PC-3 (cell line): ENCODE measurements around the gene LUC7L. TPM values are rescaled to one million over a fixed set of nuclear protein-coding genes. Genes with fewer than 3 reads are reported as not detected.
"Not testable (repeated sequence)": the region's sequence is repeated elsewhere in the genome, so short reads cannot be mapped to it uniquely, and the experiment has no call there.

ENCODE experiments used
- ATAC-seq: fragments of 200-7000 bp; cut with Tn5 transposase; 2 replicates; pipeline ENCODE4 v1.9.1; 2020; ENCODE audit warnings: mild to moderate bottlenecking, moderate library complexity
- BruUV-seq: library from RNA; stranded (reverse); fragments of 400-500 nt; replicated peaks from 2 replicates; lab custom pipeline; 2021; lab: Mats Ljungman, UMichigan
- CTCF ChIA-PET: fragments of 300-600 bp; sonication (Branson Sonifier 250); formaldehyde crosslinking; loops from one replicate; lab custom pipeline; 2022; ENCODE audit warnings: antibody characterized with exemption; lab: Charles Lee
- POLR2A ChIA-PET: fragments of 300-600 bp; sonication (Branson Sonifier 250); formaldehyde crosslinking; loops from one replicate; lab custom pipeline; 2022; ENCODE audit warnings: antibody characterized with exemption; ENCODE audit not compliant: unreplicated experiment; lab: Charles Lee
- DNase-seq: peaks from one replicate; pipeline ENCODE4 v3.0.0-alpha.2; 2015
- H2AFZ ChIP-seq: fragments of 300-600 bp; sonication (generic); 2 replicates; pipeline ENCODE4 v1.6.0; 2016; ENCODE audit warnings: antibody characterized with exemption, low read length
- H3F3A ChIP-seq: fragments of 300-600 bp; sonication (generic); one replicate; pipeline ENCODE4 v1.6.0; 2017; ENCODE audit warnings: antibody characterized with exemption, low read length, control low read depth, mild to moderate bottlenecking; ENCODE audit not compliant: unreplicated experiment
- H3K27ac ChIP-seq: fragments of 300-600 bp; sonication (generic); 2 replicates; pipeline ENCODE4 v1.5.1; 2016; ENCODE audit warnings: mild to moderate bottlenecking, low read length
- H3K27me3 ChIP-seq: fragments of 300-600 bp; sonication (generic); 2 replicates; pipeline ENCODE4 v1.6.1; 2016; ENCODE audit warnings: low read length, mixed read lengths
- H3K36me3 ChIP-seq: fragments of 300-600 bp; sonication (generic); 2 replicates; pipeline ENCODE4 v1.6.1; 2016; ENCODE audit warnings: low read depth, mixed run types, low read length, mixed read lengths
- H3K4me1 ChIP-seq: fragments of 300-600 bp; sonication (generic); 2 replicates; pipeline ENCODE4 v1.5.1; 2016; ENCODE audit warnings: low read length; ENCODE audit not compliant: insufficient read depth
- H3K4me2 ChIP-seq: fragments of 300-600 bp; sonication (generic); 2 replicates; pipeline ENCODE4 v1.6.0; 2016; ENCODE audit warnings: low read length
- H3K4me3 ChIP-seq: fragments of 300-600 bp; sonication (generic); 2 replicates; pipeline ENCODE4 v1.5.1; 2016; ENCODE audit warnings: mild to moderate bottlenecking, low read length, mixed read lengths
- H3K79me2 ChIP-seq: fragments of 300-600 bp; sonication (generic); 2 replicates; pipeline ENCODE4 v1.6.1; 2017; ENCODE audit warnings: low read length, mixed read lengths
- H3K9ac ChIP-seq: fragments of 300-600 bp; sonication (generic); 2 replicates; pipeline ENCODE4 v1.6.0; 2016; ENCODE audit warnings: mild to moderate bottlenecking, low read length
- H3K9me2 ChIP-seq: fragments of 300-600 bp; sonication (generic); replicated peaks from 2 replicates; pipeline ENCODE4 v1.6.1; 2016; ENCODE audit warnings: mixed run types, low read length, mixed read lengths
- H3K9me3 ChIP-seq: fragments of 300-600 bp; sonication (generic); 2 replicates; pipeline ENCODE4 v1.6.1; 2016; ENCODE audit warnings: low read length, mixed read lengths
- H4K20me1 ChIP-seq: fragments of 300-600 bp; sonication (generic); 2 replicates; pipeline ENCODE4 v1.6.1; 2016; ENCODE audit warnings: low read length, mixed read lengths
- CTCF ChIP-seq: fragments of 300-600 bp; sonication (generic); conservative IDR thresholded peaks from 2 replicates; pipeline ENCODE4 v1.5.1; 2017; ENCODE audit warnings: antibody characterized with exemption, low read depth, mild to moderate bottlenecking, low read length
- EZH2 ChIP-seq: fragments of 300-600 bp; sonication (generic); IDR thresholded peaks from one replicate; pipeline ENCODE4 v1.6.1; 2017; ENCODE audit warnings: antibody characterized with exemption, mild to moderate bottlenecking, low read length; ENCODE audit not compliant: unreplicated experiment
- EZH2phosphoT487 ChIP-seq: fragments of 300-600 bp; sonication (generic); IDR thresholded peaks from 2 replicates; pipeline ENCODE4 v1.6.1; 2018; ENCODE audit warnings: mild to moderate bottlenecking, antibody characterized with exemption, low read length, borderline replicate concordance
- intact Hi-C: fragments of 100-400 bp; cut with micrococcal nuclease; formaldehyde crosslinking; loops from 2 replicates; pipeline ENCODE4 v1.9.0; 2023
- total RNA-seq: library from RNA; depleted of rRNA; stranded (reverse); fragments of >200 nt; gene quantifications from 2 replicates; pipeline ENCODE4 v1.2.3, GENCODE V29; 2014

Gene LUC7L
- total RNA-seq, 1 experiment from 2014 or later, result 46.0 TPM

DNA sequence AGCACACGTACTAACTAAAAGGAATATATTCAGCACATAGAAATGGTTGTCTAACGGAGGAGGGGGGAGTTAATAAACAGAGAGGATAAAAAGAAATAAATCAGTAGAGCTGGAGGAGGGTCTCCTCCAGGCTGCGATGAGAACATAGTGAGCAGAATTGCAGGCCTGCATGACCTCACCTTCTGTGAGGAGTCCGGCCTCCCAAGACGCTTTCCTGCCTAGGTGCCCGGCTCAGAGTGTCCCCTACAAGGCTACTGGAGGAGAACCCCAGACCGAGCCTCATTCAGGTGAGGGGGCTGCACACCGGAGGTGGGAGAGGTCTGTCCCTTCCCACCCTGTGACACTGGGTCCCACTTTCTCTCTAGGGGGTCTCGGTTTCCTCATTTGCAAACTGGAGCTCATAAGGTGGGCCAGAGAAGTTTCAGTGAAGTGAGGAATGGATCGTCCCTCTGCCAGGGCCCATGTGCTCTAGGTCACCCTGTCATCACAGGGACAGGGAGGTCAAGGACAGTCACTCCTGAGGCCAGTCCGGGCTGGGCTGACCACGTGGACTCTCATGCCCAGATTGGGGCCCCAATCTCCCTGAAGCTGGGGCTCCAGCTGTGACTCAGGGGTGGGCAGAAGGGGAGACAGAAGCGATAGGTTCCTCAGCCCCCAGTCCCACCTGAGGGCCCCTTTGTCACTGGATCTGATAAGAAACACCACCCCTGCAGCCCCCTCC lies 66.8 kb downstream of the LUC7L start:
- no peaks in the 10 kb centered on the region for H4K20me1 ChIP-seq
- H3K27ac ChIP-seq, result no peak overlapping the region
- TF ChIP-seq EZH2 (no peak), CTCF (no peak), EZH2phosphoT487 (no peak)
- ChIA-PET POLR2A (no interaction called here), CTCF (no interaction called here)
- no peak overlapping the region for H2AFZ ChIP-seq
- H3K9ac ChIP-seq, result no peak overlapping the region
- intact Hi-C loops, result no loop called here
- no peaks in the 10 kb centered on the region for H3K4me1 ChIP-seq
- H3K36me3 ChIP-seq, result no peaks in the 10 kb centered on the region
- H3K4me3 ChIP-seq, result no peak overlapping the region
- H3K4me2 ChIP-seq, result no peak overlapping the region
- peaks cover 20% of the 10 kb centered on the region for H3K27me3 ChIP-seq
- H3K79me2 ChIP-seq, result no peaks in the 10 kb centered on the region
- ATAC-seq (no peak), DNase-seq (no peak)
- no peaks in the 10 kb centered on the region for H3F3A ChIP-seq
- BruUV-seq, result no TSS peak
- H3K9me3 ChIP-seq, result no peaks in the 10 kb centered on the region
- no peaks in the 10 kb centered on the region for H3K9me2 ChIP-seq

DNA sequence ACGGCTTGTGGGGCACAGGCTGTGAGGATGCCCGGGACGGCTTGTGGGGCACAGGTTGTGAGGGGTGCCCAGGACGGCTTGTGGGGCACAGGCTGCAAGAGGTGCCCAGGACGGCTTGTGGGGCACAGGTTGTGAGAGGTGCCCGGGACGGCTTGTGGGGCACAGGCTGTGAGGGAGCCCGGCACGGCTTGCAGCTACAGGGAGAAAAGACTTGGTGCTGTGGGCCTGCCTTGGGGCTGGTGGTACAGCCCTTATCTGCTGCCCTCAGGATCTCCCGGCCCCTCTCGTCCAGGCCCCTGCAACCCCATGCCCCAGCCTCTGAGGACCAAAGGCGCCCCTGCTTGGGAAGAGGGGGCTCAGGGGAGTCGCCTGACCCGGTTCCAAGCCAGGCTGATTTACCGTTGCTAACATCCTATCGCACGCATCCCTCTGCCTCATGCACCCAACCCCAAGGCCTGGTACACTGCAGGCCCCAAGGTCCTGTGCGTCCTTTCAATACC lies 68.5 kb downstream of the LUC7L start:
- Histone ChIP-seq H3K9me3 (no peaks in the 10 kb centered on the region), H4K20me1 (no peaks in the 10 kb centered on the region), H3F3A (no peaks in the 10 kb centered on the region), H3K27ac (no peak overlapping the region), H3K4me1 (no peaks in the 10 kb centered on the region), H2AFZ (no peak overlapping the region), H3K27me3 (peaks cover 7% of the 10 kb centered on the region), H3K4me3 (no peak overlapping the region), H3K9ac (no peak overlapping the region), H3K9me2 (no peaks in the 10 kb centered on the region), H3K4me2 (no peak overlapping the region), H3K36me3 (no peaks in the 10 kb centered on the region), H3K79me2 (no peaks in the 10 kb centered on the region)
- no peak for TF ChIP-seq EZH2phosphoT487
- no peak for TF ChIP-seq CTCF
- no peak for TF ChIP-seq EZH2
- no peak for DNase-seq
- intact Hi-C loops, result no loop called here
- no TSS peak for BruUV-seq
- ChIA-PET CTCF (no interaction called here), POLR2A (no interaction called here)
- no peak for ATAC-seq

GRCh38 chr16:160242-160641 lies 69.0 kb downstream of the LUC7L start:
- H3K4me1 ChIP-seq, DNase-seq, H3K36me3 ChIP-seq, H4K20me1 ChIP-seq, H3K9me2 ChIP-seq, H3K79me2 ChIP-seq, H3K9ac ChIP-seq, H3K4me3 ChIP-seq, H3K27me3 ChIP-seq, H3K4me2 ChIP-seq, BruUV-seq, H2AFZ ChIP-seq, H3F3A ChIP-seq, ATAC-seq, H3K27ac ChIP-seq, H3K9me3 ChIP-seq, CTCF ChIA-PET, intact Hi-C loops, POLR2A ChIA-PET: not testable (repeated sequence)
